HL-60 (cell line): ENCODE results near the gene PRAMEF18.
"Not testable (repeated sequence)": the region's sequence is repeated elsewhere in the genome, so short reads cannot be mapped to it uniquely, and the experiment has no call there.

Source experiments
- DNase-seq, 2 experiments: peaks; one replicate each; pipeline ENCODE4 v3.0.0-alpha.2; 2010 to 2020; ENCODE audit warnings: low read depth in 1 of 2, low spot score in 1 of 2
- H3K27ac ChIP-seq: fragments of 250-450 bp; sonication (Bioruptor Pico); replicated peaks from 2 replicates; pipeline ENCODE4 v1.5.1; 2020; ENCODE audit warnings: mild to moderate bottlenecking, moderate library complexity
- H3K27me3 ChIP-seq: fragments of 250-450 bp; sonication (Bioruptor Pico); 2 replicates; pipeline ENCODE4 v1.5.1; 2021; ENCODE audit warnings: mild to moderate bottlenecking, moderate library complexity; ENCODE audit not compliant: insufficient read depth, poor library complexity, severe bottlenecking
- H3K4me3 ChIP-seq: replicated peaks from 2 replicates; pipeline ENCODE4 v1.5.1; 2011; ENCODE audit warnings: mild to moderate bottlenecking, control low read depth, low read length; ENCODE audit not compliant: insufficient read depth
- GABPA ChIP-seq: IDR thresholded peaks from 2 replicates; pipeline ENCODE4 v1.6.1; 2012; ENCODE audit warnings: low read depth
- POLR2AphosphoS5 ChIP-seq: IDR thresholded peaks from 2 replicates; pipeline ENCODE4 v1.6.1; 2012; ENCODE audit warnings: low read depth
- SPI1 ChIP-seq: IDR thresholded peaks from 2 replicates; pipeline ENCODE4 v1.6.1; 2012; ENCODE audit warnings: low read depth, mild to moderate bottlenecking, borderline replicate concordance
- TF ChIP-seq, protein P1 (sequence below): IDR thresholded peaks from one replicate; pipeline ENCODE4 v1.5.1; 2011; ENCODE audit warnings: low read length, control low read depth, inconsistent platforms; ENCODE audit not compliant: insufficient read depth
- TF ChIP-seq, protein P2 (sequence below): IDR thresholded peaks from 2 replicates; pipeline ENCODE4 v1.6.1; 2012; ENCODE audit warnings: low read depth; ENCODE audit not compliant: insufficient replicate concordance

PRAMEF18 gene

DNA sequence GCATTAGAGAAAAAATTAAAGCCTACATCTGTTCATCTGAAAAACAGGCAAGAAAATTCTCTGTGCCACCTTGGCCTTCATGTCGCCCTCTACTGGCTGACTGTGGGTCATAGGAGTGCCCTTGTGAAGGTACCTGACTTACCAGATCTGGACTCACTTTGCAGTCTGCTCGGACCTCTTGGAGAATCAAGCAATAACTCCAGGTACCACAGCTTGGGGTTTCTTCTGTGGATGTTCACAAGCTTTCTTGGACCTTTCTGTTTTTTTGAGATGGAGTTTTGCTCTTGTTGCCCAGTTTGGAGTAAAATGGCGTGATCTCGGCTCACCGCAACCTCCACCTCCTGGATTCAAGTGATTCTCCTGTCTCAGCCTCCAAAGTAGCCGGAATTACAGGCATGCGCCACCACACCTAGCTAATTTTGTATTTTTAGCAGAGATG, 2.4 kb upstream of the PRAMEF18 start:
- TF ChIP-seq SPI1 (no peak), GABPA (no peak)
- TF ChIP-seq, protein P1, sequence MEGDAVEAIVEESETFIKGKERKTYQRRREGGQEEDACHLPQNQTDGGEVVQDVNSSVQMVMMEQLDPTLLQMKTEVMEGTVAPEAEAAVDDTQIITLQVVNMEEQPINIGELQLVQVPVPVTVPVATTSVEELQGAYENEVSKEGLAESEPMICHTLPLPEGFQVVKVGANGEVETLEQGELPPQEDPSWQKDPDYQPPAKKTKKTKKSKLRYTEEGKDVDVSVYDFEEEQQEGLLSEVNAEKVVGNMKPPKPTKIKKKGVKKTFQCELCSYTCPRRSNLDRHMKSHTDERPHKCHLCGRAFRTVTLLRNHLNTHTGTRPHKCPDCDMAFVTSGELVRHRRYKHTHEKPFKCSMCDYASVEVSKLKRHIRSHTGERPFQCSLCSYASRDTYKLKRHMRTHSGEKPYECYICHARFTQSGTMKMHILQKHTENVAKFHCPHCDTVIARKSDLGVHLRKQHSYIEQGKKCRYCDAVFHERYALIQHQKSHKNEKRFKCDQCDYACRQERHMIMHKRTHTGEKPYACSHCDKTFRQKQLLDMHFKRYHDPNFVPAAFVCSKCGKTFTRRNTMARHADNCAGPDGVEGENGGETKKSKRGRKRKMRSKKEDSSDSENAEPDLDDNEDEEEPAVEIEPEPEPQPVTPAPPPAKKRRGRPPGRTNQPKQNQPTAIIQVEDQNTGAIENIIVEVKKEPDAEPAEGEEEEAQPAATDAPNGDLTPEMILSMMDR = peak; percentile 41
- peak in 1 of 2 experiments; percentile 31 for DNase-seq

DNA sequence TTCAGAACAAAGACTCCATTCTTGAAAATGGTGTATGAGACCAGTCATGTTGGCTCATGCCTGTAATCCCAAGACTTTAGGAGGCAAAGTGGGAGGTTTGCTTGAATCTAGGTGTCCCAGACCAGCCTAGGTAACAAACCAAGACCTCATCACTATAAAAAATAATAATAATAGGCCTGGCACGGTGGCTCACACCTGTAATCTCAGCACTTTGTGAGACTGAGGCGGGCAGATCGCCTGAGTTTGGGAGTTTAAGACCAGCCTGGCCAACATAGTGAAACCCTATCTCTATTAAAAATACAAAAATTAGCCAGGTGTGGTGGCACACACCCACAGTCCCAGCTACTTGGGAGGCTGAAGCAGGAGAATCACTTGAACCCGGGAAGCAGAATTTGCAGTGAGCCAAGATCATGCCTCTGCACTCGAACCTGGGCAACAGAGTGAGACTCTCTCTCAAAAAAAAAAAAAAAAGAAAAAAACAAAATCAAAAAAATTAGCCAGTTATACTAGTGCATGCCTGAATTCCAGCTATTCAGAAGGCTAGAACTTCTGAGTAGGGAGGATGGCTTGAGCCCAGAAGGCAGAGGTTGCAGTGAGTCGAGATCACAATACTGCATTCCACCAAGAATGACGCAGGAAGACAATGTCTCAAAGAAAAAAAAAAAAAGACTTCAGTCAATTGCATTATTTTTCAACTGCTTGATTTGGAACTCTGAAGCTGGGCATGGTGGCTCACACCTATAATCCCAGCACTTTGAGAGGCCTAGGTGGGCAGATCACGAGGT, 1.5 kb upstream of the PRAMEF18 start:
- H3K27ac ChIP-seq, H3K27me3 ChIP-seq, H3K4me3 ChIP-seq: not testable (repeated sequence)
- DNase-seq = peak in 1 of 2 experiments; percentile 0

More for the DNA sequence above, 2.4 kb upstream of the PRAMEF18 start:
- H3K27ac ChIP-seq = no peak overlapping the region
- no peaks in the 10 kb centered on the region for H3K27me3 ChIP-seq
- no peak overlapping the region for H3K4me3 ChIP-seq

DNA sequence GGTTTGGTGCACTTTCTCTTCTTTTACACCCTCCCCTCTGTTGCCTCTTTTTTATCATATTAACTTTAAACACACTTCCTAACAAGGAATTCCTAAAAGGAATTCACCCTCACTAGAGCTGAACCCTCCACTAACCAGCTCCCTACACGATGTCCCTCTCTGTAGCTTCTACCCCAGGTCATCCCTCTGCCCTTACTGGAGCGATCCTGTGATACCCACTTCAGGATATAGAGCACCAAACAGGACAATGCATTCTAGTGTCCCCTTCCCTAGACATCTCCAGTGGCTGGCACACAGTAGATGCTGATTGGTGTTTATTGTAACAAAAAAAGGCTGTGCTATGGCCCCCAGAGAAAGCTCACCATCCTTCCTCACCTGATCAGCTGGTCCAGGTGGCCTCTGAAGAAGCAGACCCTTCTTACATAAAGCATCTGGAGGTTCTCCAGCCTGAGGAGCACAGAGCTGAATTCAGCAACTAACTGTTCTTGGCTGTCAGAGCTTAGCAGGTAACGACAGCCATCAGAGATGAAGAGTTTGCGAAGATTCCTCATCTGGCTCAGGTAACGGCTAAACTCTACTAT, 1.4 kb downstream of the PRAMEF18 start:
- Histone ChIP-seq H3K27ac (no peak overlapping the region), H3K27me3 (no peaks in the 10 kb centered on the region), H3K4me3 (no peak overlapping the region)
- DNase-seq = peak in 1 of 2 experiments; percentile 0
- TF ChIP-seq, protein P1 = no peak
- TF ChIP-seq POLR2AphosphoS5 (no peak), GABPA (no peak), SPI1 (no peak)
- TF ChIP-seq, protein P2, sequence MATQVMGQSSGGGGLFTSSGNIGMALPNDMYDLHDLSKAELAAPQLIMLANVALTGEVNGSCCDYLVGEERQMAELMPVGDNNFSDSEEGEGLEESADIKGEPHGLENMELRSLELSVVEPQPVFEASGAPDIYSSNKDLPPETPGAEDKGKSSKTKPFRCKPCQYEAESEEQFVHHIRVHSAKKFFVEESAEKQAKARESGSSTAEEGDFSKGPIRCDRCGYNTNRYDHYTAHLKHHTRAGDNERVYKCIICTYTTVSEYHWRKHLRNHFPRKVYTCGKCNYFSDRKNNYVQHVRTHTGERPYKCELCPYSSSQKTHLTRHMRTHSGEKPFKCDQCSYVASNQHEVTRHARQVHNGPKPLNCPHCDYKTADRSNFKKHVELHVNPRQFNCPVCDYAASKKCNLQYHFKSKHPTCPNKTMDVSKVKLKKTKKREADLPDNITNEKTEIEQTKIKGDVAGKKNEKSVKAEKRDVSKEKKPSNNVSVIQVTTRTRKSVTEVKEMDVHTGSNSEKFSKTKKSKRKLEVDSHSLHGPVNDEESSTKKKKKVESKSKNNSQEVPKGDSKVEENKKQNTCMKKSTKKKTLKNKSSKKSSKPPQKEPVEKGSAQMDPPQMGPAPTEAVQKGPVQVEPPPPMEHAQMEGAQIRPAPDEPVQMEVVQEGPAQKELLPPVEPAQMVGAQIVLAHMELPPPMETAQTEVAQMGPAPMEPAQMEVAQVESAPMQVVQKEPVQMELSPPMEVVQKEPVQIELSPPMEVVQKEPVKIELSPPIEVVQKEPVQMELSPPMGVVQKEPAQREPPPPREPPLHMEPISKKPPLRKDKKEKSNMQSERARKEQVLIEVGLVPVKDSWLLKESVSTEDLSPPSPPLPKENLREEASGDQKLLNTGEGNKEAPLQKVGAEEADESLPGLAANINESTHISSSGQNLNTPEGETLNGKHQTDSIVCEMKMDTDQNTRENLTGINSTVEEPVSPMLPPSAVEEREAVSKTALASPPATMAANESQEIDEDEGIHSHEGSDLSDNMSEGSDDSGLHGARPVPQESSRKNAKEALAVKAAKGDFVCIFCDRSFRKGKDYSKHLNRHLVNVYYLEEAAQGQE = no peak

DNA sequence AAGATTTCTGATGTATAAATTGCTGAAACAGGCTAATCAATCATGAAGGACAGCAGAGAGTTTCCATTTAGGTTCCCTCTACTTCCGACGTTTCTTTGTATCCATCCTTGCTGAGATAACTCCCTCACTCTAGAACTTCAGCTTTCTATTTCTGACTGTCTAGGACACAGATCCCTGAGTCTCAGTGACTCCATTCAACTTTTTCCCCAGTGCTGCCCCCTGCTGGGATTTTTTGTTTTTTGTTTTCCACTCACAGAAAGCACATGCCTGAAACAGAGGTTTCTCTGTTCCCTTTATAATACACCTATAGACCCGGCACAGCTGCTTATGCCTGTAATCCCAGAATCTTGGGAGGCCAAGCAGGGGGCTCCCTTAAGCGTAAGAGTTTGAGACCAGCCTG, 3.2 kb downstream of the PRAMEF18 start:
- H3K27me3 ChIP-seq, DNase-seq, H3K27ac ChIP-seq, H3K4me3 ChIP-seq: not testable (repeated sequence)

DNA sequence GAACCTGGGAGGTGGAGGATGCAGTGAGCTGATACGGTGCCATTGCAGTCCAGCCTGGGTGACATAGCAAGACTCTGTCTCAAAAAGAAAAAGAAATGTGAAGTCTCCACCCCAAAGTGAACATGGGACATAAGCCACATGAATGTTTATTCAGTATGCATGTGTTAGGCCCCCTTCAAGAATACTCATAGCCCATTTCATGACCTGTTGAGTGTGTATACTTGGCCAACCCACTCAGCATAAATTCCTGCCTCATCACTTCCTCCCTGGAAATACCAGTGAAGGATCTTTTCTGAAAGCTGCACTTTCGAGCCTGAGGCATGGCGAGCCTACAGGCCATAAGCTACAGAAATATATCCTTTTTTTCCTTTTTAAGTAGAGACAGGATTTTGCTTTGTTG, 6.8 kb downstream of the PRAMEF18 start:
- H3K27ac ChIP-seq, H3K4me3 ChIP-seq, H3K27me3 ChIP-seq, DNase-seq: not testable (repeated sequence)

DNA sequence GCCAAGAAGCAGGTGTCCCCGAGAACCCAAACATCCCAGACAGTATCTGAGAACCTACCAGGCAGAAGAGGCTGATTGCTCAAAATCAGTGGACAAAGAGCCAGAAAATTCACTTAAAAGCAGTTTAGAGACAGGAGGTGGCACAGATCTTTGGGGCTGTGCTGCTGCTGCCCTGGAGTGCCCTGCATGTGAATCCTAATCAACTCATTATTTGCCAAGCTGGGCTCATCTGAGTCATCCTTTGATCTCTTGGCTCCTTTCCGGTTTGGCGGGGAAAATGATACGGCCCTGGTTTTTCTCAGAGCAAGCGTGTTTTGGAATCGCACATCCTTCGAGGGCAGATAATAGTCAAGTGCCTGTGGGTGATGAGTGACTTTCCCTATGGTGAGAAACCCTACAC, 9.3 kb downstream of the PRAMEF18 start:
- not testable (repeated sequence) for H3K27ac ChIP-seq, H3K27me3 ChIP-seq, DNase-seq, H3K4me3 ChIP-seq

DNA sequence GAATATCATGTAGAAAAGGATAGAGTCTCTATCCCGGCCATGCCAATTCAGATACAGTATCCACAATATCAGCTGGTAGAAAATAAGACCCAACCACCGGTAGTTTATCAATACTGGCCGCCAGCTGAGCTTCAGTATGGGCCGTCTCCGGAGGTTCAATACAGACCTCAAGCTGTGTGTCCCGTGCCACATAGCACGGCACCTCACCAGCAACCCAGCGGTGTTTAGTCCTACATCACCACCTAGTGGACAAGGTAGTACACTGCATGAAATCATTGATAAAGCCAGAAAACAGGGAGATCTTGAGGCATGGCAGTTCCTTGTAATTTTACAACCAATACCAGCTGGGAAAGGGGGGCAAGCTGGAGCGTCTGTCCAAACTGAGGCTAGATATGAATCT, 17.2 kb downstream of the PRAMEF18 start:
- DNase-seq, H3K4me3 ChIP-seq, H3K27ac ChIP-seq, H3K27me3 ChIP-seq: not testable (repeated sequence)

DNA sequence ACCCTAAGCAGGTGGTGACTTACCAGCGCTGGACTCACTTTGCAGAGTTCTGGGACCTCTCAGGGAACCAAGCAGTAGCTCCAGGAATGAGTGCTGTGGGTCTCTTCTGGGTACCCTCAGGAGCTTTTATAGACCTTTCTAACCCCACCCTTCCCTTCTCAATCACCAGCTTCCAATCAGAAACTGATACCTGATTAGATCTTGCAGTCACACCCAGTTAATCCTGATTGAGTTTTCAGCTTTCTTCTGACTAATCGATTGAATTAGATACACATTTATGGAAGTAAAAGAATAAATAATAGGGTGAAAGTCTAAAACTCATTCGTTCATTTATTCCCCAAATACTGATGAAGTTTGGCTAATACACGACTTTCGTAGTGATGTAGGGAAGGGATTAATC, 24.6 kb downstream of the PRAMEF18 start, which contains the start of gene PRAMEF13:
TSS of gene PRAMEF13 (minus strand) at position 101 of the 400 bp plus-strand sequence. CDS start 1,820 bp downstream, outside the sequence.
- H3K4me3 ChIP-seq, DNase-seq, H3K27me3 ChIP-seq, H3K27ac ChIP-seq: not testable (repeated sequence)
